Stomach (tissue), 19 donors: ENCODE results near the gene PRKCD. TPM values are rescaled to one million over a fixed set of nuclear protein-coding genes. Genes with fewer than 3 reads are reported as not detected.
A peak's percentile ranks its signal among the peaks of the same experiment; 100 is the strongest.

Experiments used
- DNase-seq, 2 donors: peaks; one replicate each; pipeline versions ENCODE4 v3.0.0 to v3.0.0-alpha.2; 2013 to 2019
- H3K27ac ChIP-seq, 5 donors: fragments of 200-600 bp in 4 of 5; sonication (generic) in 4 of 5; one replicate each; pipeline ENCODE4 v1.5.1; 2013 to 2019; ENCODE audit warnings: mild to moderate bottlenecking in 1 of 5, moderate library complexity in 1 of 5
- H3K27me3 ChIP-seq, 3 donors: fragments of 200-600 bp; sonication (generic); one replicate each; pipeline ENCODE4 v1.5.1; 2017 to 2019; ENCODE audit warnings: mixed run types in 1 of 3
- H3K36me3 ChIP-seq, 4 donors: fragments of 200-600 bp; sonication (generic); 1 replicate in 3 of 4; 2 replicates in 1 of 4; pipeline ENCODE4 v1.5.1; 2016 to 2019
- H3K4me1 ChIP-seq, 4 donors: fragments of 200-600 bp; sonication (generic); one replicate each; pipeline ENCODE4 v1.5.1; 2016 to 2019
- H3K4me3 ChIP-seq, 4 donors: fragments of 200-600 bp; sonication (generic) in 3 of 4; one replicate each; pipeline ENCODE4 v1.5.1; 2016 to 2019; ENCODE audit warnings: mild to moderate bottlenecking in 1 of 4
- H3K9me3 ChIP-seq, 4 donors: fragments of 200-600 bp; sonication (generic); one replicate each; pipeline ENCODE4 v1.5.1; 2016 to 2019
- CTCF ChIP-seq, 7 experiments: fragments of 450-650 bp in 4 of 7; fragments of 200-600 bp in 3 of 7; sonication (generic) in 3 of 7; IDR thresholded peaks; one replicate each; pipeline ENCODE4 v1.5.1; 2016 to 2019; ENCODE audit warnings: antibody characterized with exemption in 7 of 7, control low read depth in 2 of 7, mild to moderate bottlenecking in 1 of 7
- EP300 ChIP-seq: sonication (generic); formaldehyde crosslinking; IDR thresholded peaks from one replicate; pipeline ENCODE4 v1.6.1; 2017; ENCODE audit warnings: antibody characterized with exemption
- POLR2A ChIP-seq, 4 donors: fragments of 450-650 bp; IDR thresholded peaks; one replicate each; pipeline ENCODE4 v1.6.1; 2016; ENCODE audit warnings: antibody characterized with exemption in 4 of 4, control low read depth in 2 of 4, mild to moderate bottlenecking in 1 of 4, moderate library complexity in 1 of 4
- POLR2AphosphoS5 ChIP-seq, 3 donors: sonication (generic); formaldehyde crosslinking; IDR thresholded peaks; one replicate each; pipeline ENCODE4 v1.6.1; 2016; ENCODE audit warnings: antibody characterized with exemption in 3 of 3
- WGBS, 5 donors: extraction: QIAGEN DNeasy Blood & Tissue Kit in 3 of 5; methylation state at CpG; one replicate each; pipeline versions ENCODE4 v1.1.5 to v1.1.7; 2013 to 2018; 5-methylcytosine and 5-hydroxymethylcytosine counted together
- intact Hi-C: fragments of 100-400 bp; cut with DNase I; formaldehyde crosslinking; loops from one replicate; pipeline ENCODE4 v1.15.1; 2023; ENCODE audit warnings: low total_unique reads
- long read RNA-seq, 10 donors: transcript quantifications; one replicate each; lab custom pipeline, GENCODE V29; 2026
- polyA plus RNA-seq, 3 donors: library from polyadenylated mRNA; stranded (reverse); fragments of 200-250 nt; gene quantifications; one replicate each; pipeline ENCODE4 v1.2.3, GENCODE V29; 2013
- total RNA-seq, 5 donors: library from RNA; depleted of rRNA; stranded (reverse); fragments of >200 nt; gene quantifications; one replicate each; pipeline versions ENCODE4 v1.1.0 to v1.2.3, GENCODE V29; 2014 to 2016
- donor health status: healthy with polysubstance abuse.
- donor health status: Bipolar disorder and iron deficiency.
- donor health status: healthy.

The PRKCD gene
- 100 to 1,000 TPM in 1 of 5 donors, 10 to 100 TPM in 4; 15.6 to 117 (median 37.9) TPM for total RNA-seq
- 10 to 100 TPM; 20.5 to 56.1 (median 36.4) TPM for polyA plus RNA-seq
- long read RNA-seq, donor 1, partial matches to known transcripts = 0 of 2 reads
- long read RNA-seq, donor 1, other reads (novel, unspliced or antisense) = 0 of 2 reads
- long read RNA-seq, donor 2, partial matches to known transcripts = 11 of 12 reads
- long read RNA-seq, donor 2, other reads (novel, unspliced or antisense) = 0 of 12 reads
- long read RNA-seq, donor 3, partial matches to known transcripts = 0 of 1 reads
- long read RNA-seq, donor 3, other reads (novel, unspliced or antisense) = 0 of 1 reads
- long read RNA-seq, donor 4, partial matches to known transcripts = 0 of 1 reads
- long read RNA-seq, donor 4, other reads (novel, unspliced or antisense) = 0 of 1 reads
- long read RNA-seq, donor 5, partial matches to known transcripts = 6 of 9 reads
- long read RNA-seq, donor 5, other reads (novel, unspliced or antisense) = 0 of 9 reads
- long read RNA-seq, donor 6 = 0 reads
- long read RNA-seq, donor 7, transcript PRKCD-202 (18 exons, 2,810 nt) = major isoform, 5 of 20 reads
- long read RNA-seq, donor 7, partial matches to known transcripts = 15 of 20 reads
- long read RNA-seq, donor 7, other reads (novel, unspliced or antisense) = 0 of 20 reads
- long read RNA-seq, donor 8, partial matches to known transcripts = 6 of 6 reads
- long read RNA-seq, donor 8, other reads (novel, unspliced or antisense) = 0 of 6 reads
- long read RNA-seq, donor 9, partial matches to known transcripts = 0 of 1 reads
- long read RNA-seq, donor 9, other reads (novel, unspliced or antisense) = 0 of 1 reads
- long read RNA-seq, donor 10, partial matches to known transcripts = 0 of 4 reads
- long read RNA-seq, donor 10, other reads (novel, unspliced or antisense) = 0 of 4 reads

- TF ChIP-seq CTCF (IDR thresholded peaks at IDR 0.05) = peak in 5 of 7 experiments; percentile 55 to 65 (median 56)
- peak in 1 of 4 donors; percentile 31 for TF ChIP-seq POLR2A (IDR thresholded peaks at IDR 0.05)
- TF ChIP-seq EP300 = no peak
- TF ChIP-seq POLR2AphosphoS5 (IDR thresholded peaks at IDR 0.05) = peak; percentile 4 to 87 (median 85)
- H3K4me1 ChIP-seq = peaks cover 56 to 88% (median 84%) of the 10 kb centered on the region in 4 donors
- H3K36me3 ChIP-seq = peaks cover 0 to 7% (median 3%) of the 10 kb centered on the region in 4 donors
- 0 to 2% (median 0%) methylated on average over 18 to 87 of the region's 88 CpGs for WGBS, 5 donors
- H3K4me3 ChIP-seq = peak within 1 kb of the TSS; percentile 83 to 92 (median 88)
- peak; percentile 91 to 93 for DNase-seq
- intact Hi-C loops = no loop called here
- H3K27ac ChIP-seq = peak within 1 kb of the TSS; percentile 91 to 96 (median 95)
- peaks cover 0 to 11% (median 6%) of the 10 kb centered on the region in 3 donors for H3K27me3 ChIP-seq
- H3K9me3 ChIP-seq = no peaks in the 10 kb centered on the region
Observed at GRCh38 chr3:53160660-53161449, at the start of gene PRKCD. PRKCD (plus strand) TSS chr3:53161209; CDS start chr3:53178423, 17,214 bp downstream.

GRCh38 chr3:53111822-53112221, 49.2 kb upstream of the PRKCD start:
- Histone ChIP-seq H3K36me3 (peaks cover 14 to 68% (median 64%) of the 10 kb centered on the region in 4 donors), H3K9me3 (no peaks in the 10 kb centered on the region), H3K4me3 (no peak overlapping the region), H3K27me3 (no peaks in the 10 kb centered on the region), H3K27ac (peak overlapping the region in 2 of 5 donors; percentile 23 to 75), H3K4me1 (peaks cover 6 to 58% (median 27%) of the 10 kb centered on the region in 4 donors)
- TF ChIP-seq CTCF (IDR thresholded peaks at IDR 0.05) (no peak), POLR2A (IDR thresholded peaks at IDR 0.05) (no peak), POLR2AphosphoS5 (IDR thresholded peaks at IDR 0.05) (no peak), EP300 (no peak)
- DNase-seq = peak in 1 of 2 donors; percentile 57
- 66 to 82% (median 75%) methylated on average over 3 of the region's 3 CpGs for WGBS, 5 donors
- intact Hi-C loops = loop anchor here (2.0 kb wide), 1 partner anchor 85 kb away; no protein-coding TSS in a partner anchor

- peaks cover 30 to 70% (median 68%) of the 10 kb centered on the region in 4 donors for H3K36me3 ChIP-seq
- intact Hi-C loops = loop anchor here (2.0 kb wide), 1 partner anchor 83 kb away; no protein-coding TSS in a partner anchor
- peak in 1 of 2 donors; percentile 62 for DNase-seq
- WGBS, 5 donors = 71 to 100% (median 90%) methylated on average over 1 of the region's 1 CpG
- H3K9me3 ChIP-seq = no peaks in the 10 kb centered on the region
- no peak overlapping the region for H3K4me3 ChIP-seq
- H3K27ac ChIP-seq = peak overlapping the region in 3 of 5 donors; percentile 52 to 75 (median 52)
- H3K4me1 ChIP-seq = peaks cover 6 to 62% (median 29%) of the 10 kb centered on the region in 4 donors
- TF ChIP-seq CTCF (IDR thresholded peaks at IDR 0.05) (no peak), POLR2AphosphoS5 (IDR thresholded peaks at IDR 0.05) (no peak), EP300 (no peak)
- H3K27me3 ChIP-seq = no peaks in the 10 kb centered on the region
Observed at GRCh38 chr3:53113293-53114010, 47.6 kb upstream of the PRKCD start.
